Measurements from ENCODE around the gene SH3RF1. TPM values are rescaled to one million over a fixed set of nuclear protein-coding genes. Genes with fewer than 3 reads are reported as not detected.

SH3RF1 gene
- total and polyA plus RNA-seq, 2 of the 13 experiments (the other 11 are each of a cell fraction or from before 2014, with no cell fraction given) = 3.1 to 3.2 TPM

- TF ChIP-seq SOX13 (IDR thresholded peaks at IDR 0.05) (no peak), SOX13 (CRISPR knock-in tag; conservative IDR thresholded peaks at IDR 0.05 in 1 of 2, IDR thresholded peaks at IDR 0.05 in 1 of 2) (peak in 1 of 2 experiments; percentile 80; a peak in 2 of 4 replicates), SALL1 (CRISPR knock-in tag; IDR thresholded peaks at IDR 0.05) (peak; percentile 84), TBX2 (CRISPR knock-in tag; IDR thresholded peaks at IDR 0.05; ENCODE audit: borderline replicate concordance) (peak; percentile 79), SRF (IDR thresholded peaks at IDR 0.05; ENCODE audit: low read depth, low read length) (peak; percentile 91), TFDP1 (CRISPR knock-in tag; IDR thresholded peaks at IDR 0.05; ENCODE audit: borderline replicate concordance) (peak; percentile 80; the same call in 1 of the 2 replicates), PHF5A (CRISPR knock-in tag; IDR thresholded peaks at IDR 0.05; ENCODE audit: low read depth, unreplicated experiment) (no peak), HDAC1 (CRISPR knock-in tag; IDR thresholded peaks at IDR 0.05) (no peak; the same call in 1 of the 2 replicates), FOSL2 (CRISPR knock-in tag; IDR thresholded peaks at IDR 0.05) (peak; percentile 64), PAXIP1 (CRISPR knock-in tag; conservative IDR thresholded peaks at IDR 0.05) (peak; percentile 79), ZNF670 (CRISPR knock-in tag; IDR thresholded peaks at IDR 0.05; ENCODE audit: borderline replicate concordance) (no peak), ZMYM4 (CRISPR knock-in tag; IDR thresholded peaks at IDR 0.05) (peak; percentile 93), CTCF (CRISPR knock-in tag; IDR thresholded peaks at IDR 0.05) (no peak), RARA (CRISPR knock-in tag; IDR thresholded peaks at IDR 0.05) (peak; percentile 56; the same call in 1 of the 2 replicates), SALL2 (CRISPR knock-in tag; IDR thresholded peaks at IDR 0.05) (0 out of 2 replicates have a peak, but pooled peaks have one; percentile 10), CBX5 (CRISPR knock-in tag; IDR thresholded peaks at IDR 0.05; ENCODE audit: borderline replicate concordance) (no peak), YEATS2 (CRISPR knock-in tag; IDR thresholded peaks at IDR 0.05; ENCODE audit: borderline replicate concordance) (peak; percentile 62; the same call in 1 of the 2 replicates), ZSCAN12 (CRISPR knock-in tag; IDR thresholded peaks at IDR 0.05) (no peak), MIER3 (CRISPR knock-in tag; IDR thresholded peaks at IDR 0.05; ENCODE audit: borderline replicate concordance) (peak; percentile 76; the same call in 1 of the 2 replicates), SMARCE1 (IDR thresholded peaks at IDR 0.05; ENCODE audit: borderline replicate concordance) (no peak), TSC22D2 (CRISPR knock-in tag; IDR thresholded peaks at IDR 0.05; ENCODE audit: borderline replicate concordance) (peak; percentile 26; the same call in 1 of the 2 replicates), ERF (CRISPR knock-in tag; IDR thresholded peaks at IDR 0.05) (peak; percentile 93), HOXA3 (CRISPR knock-in tag; IDR thresholded peaks at IDR 0.05) (peak; percentile 54; the same call in 1 of the 2 replicates), ETV5 (CRISPR knock-in tag; IDR thresholded peaks at IDR 0.05; ENCODE audit: borderline replicate concordance) (peak; percentile 98), ESRRA (CRISPR knock-in tag; IDR thresholded peaks at IDR 0.05; ENCODE audit: low read depth) (no peak)
- TF ChIP-seq, protein P1, sequence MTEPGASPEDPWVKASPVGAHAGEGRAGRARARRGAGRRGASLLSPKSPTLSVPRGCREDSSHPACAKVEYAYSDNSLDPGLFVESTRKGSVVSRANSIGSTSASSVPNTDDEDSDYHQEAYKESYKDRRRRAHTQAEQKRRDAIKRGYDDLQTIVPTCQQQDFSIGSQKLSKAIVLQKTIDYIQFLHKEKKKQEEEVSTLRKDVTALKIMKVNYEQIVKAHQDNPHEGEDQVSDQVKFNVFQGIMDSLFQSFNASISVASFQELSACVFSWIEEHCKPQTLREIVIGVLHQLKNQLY (CRISPR knock-in tag; IDR thresholded peaks at IDR 0.05) = peak; percentile 56; the same call in 1 of the 2 replicates
These were observed 199.9 kb downstream of the SH3RF1 start (continued) for GRCh38 chr4:169070895-169071218.

Measured in HepG2 (cell line).